Breast epithelium (tissue), 3 donors: ENCODE data around the gene RAMAC.

Experiments used
- CTCF ChIP-seq, 3 donors: fragments of 450-650 bp; IDR thresholded peaks; one replicate each; pipeline ENCODE4 v1.5.1; 2016 to 2017; ENCODE audit warnings: antibody characterized with exemption in 3 of 3, mild to moderate bottlenecking in 3 of 3, moderate library complexity in 3 of 3
- POLR2A ChIP-seq: fragments of 450-650 bp; IDR thresholded peaks from one replicate; pipeline ENCODE4 v1.6.1; 2016; ENCODE audit warnings: antibody characterized with exemption, mild to moderate bottlenecking, moderate library complexity
- POLR2AphosphoS5 ChIP-seq, 3 donors: sonication (generic); formaldehyde crosslinking; IDR thresholded peaks; one replicate each; pipeline ENCODE4 v1.6.1; 2017; ENCODE audit warnings: antibody characterized with exemption in 3 of 3

DNA sequence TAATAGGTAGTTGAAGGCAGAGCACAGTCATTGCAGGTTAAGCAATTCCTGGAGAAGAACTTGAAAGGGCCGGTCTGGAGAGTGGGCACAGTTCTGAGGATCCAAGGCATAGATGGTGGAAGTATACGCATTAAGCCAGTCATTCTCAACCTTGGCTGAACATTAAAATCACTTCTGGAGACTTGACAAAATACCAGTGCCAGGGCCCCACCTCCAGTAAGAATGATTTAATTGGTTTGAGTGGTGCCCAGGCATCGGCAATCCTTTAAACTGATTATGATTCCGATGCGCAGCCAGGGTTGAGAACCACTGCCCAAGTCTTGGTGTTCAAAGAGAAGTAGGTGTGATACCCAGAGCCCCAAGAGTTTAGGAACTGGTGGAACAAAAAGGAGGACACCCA is 26.6 kb upstream of the RAMAC start:
- TF ChIP-seq CTCF (IDR thresholded peaks at IDR 0.05) (no peak), POLR2AphosphoS5 (IDR thresholded peaks at IDR 0.05) (no peak), POLR2A (no peak)
